ENCODE results near the gene RECQL. TPM values are rescaled to one million over a fixed set of nuclear protein-coding genes. Genes with fewer than 3 reads are reported as not detected.

The RECQL gene
- total RNA-seq, 1 experiment from 2014 or later: 40.3 TPM

DNA sequence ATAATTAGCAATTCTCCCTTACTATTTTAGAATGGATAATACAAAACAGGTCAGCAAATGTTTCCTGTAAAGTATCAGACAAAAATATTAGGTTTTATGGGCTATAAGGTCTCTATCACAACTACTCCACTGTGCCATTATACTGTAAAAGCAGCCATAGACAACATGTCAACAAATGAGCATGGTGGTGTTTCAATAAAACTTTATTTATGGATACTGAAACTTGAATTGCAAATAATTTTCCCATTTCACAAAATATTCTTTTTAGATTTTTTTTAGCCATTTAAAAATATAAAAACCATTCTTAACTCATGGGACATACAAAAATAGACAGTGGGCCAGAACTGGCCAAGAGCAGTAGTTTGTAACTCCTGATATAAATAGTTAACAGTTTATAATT is 15.4 kb downstream of the RECQL start (continued):
- TF ChIP-seq NR2C2 (CRISPR knock-in tag; IDR thresholded peaks at IDR 0.05): no peak
- no peak for TF ChIP-seq EMX1 (CRISPR knock-in tag; IDR thresholded peaks at IDR 0.05)

DNA sequence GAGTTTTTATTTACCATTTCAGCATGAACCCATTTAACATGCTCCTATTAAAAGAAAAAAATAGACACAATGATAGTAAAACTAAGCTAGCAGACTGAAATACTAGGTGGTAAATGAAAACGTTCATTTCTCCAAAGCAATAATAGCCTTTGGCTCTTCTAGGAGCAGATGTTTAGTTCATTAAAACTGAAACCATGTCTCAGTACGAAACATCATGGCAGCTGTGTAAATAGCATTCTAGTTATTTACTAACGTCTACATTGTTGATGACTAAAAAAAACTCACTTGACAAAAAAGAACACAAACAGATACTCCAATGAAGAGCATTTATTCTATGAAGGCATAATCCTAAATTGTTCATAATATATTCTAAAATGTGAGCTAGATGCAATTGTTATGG is 17.9 kb downstream of the RECQL start:
- no peak for DNase-seq (ENCODE audit: low spot score)
- ChIA-PET POLR2A (no interaction called here), CTCF (no interaction called here)
- no peak for ATAC-seq
- no peak for TF ChIP-seq JUN (CRISPR knock-in tag; IDR thresholded peaks at IDR 0.05)
- Mint-ChIP-seq H3K27me3 (ENCODE audit: low read depth) (no peaks in the 10 kb centered on the region), H3K36me3 (peaks cover 2% of the 10 kb centered on the region; the same call in 1 of the 2 replicates), H3K27ac (no peak overlapping the region), H3K4me3 (no peak overlapping the region), H3K9me3 (no peaks in the 10 kb centered on the region), H3K4me1 (no peaks in the 10 kb centered on the region)

DNA sequence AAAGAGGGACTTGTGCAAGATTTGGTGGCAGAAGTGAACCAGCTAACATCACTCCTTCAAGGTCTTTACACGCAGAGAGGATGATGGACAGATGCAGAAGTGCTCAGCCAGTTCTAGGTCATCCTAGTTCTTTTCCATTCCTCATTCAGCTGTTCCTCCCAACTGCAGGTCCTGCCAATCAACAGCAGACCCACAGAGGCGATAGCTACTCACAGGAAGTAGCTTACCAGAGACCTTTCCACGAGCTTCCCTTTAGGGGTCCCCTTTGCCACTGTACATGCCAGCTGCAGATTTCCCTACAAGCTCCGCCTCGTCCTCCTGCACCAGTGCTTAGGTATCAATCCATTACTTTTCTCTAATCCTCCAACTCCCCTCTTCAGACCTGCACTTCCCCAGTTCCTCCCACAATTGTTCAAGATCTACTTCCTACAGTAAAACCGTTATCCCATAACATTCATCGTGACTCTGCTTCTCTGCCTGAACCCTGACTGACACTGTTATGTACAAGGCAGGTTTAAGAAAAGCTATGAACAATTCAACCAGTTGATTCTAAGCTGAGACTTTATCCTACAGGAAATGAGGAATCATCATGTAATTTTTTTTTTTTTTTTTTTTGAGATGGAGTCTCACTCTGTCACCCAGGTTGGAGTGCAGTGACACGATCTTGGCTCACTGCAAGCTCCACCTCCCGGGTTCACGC is 22.5 kb downstream of the RECQL start:
- DNase-seq (ENCODE audit: low spot score) (no peak), ATAC-seq (no peak)
- no peak overlapping the region for H3K27ac Mint-ChIP-seq
- no peaks in the 10 kb centered on the region for H3K9me3 Mint-ChIP-seq
- ChIA-PET POLR2A (no interaction called here), CTCF (no interaction called here)
- H3K4me3 Mint-ChIP-seq: no peak overlapping the region
- no peaks in the 10 kb centered on the region for H3K4me1 Mint-ChIP-seq
- H3K36me3 Mint-ChIP-seq: peaks cover 15% of the 10 kb centered on the region; the same call in 1 of the 2 replicates
- H3K27me3 Mint-ChIP-seq (ENCODE audit: low read depth): no peaks in the 10 kb centered on the region
- TF ChIP-seq TP53 (CRISPR knock-in tag; IDR thresholded peaks at IDR 0.05) (no peak), ZNF671 (CRISPR knock-in tag; IDR thresholded peaks at IDR 0.05) (no peak), SMAD3 (CRISPR knock-in tag; IDR thresholded peaks at IDR 0.05; ENCODE audit: borderline replicate concordance) (no peak), NR2C2 (CRISPR knock-in tag; IDR thresholded peaks at IDR 0.05) (no peak), NR1H2 (CRISPR knock-in tag; IDR thresholded peaks at IDR 0.05) (no peak), RELA (CRISPR knock-in tag; IDR thresholded peaks at IDR 0.05; ENCODE audit: borderline replicate concordance) (no peak), SOX15 (CRISPR knock-in tag; IDR thresholded peaks at IDR 0.05) (no peak), MYBL2 (CRISPR knock-in tag; IDR thresholded peaks at IDR 0.05) (no peak), MXD4 (CRISPR knock-in tag; IDR thresholded peaks at IDR 0.05; ENCODE audit: borderline replicate concordance) (no peak)
- TF ChIP-seq, protein P1, sequence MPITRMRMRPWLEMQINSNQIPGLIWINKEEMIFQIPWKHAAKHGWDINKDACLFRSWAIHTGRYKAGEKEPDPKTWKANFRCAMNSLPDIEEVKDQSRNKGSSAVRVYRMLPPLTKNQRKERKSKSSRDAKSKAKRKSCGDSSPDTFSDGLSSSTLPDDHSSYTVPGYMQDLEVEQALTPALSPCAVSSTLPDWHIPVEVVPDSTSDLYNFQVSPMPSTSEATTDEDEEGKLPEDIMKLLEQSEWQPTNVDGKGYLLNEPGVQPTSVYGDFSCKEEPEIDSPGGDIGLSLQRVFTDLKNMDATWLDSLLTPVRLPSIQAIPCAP (CRISPR knock-in tag; IDR thresholded peaks at IDR 0.05): no peak
- TF ChIP-seq, protein P2, sequence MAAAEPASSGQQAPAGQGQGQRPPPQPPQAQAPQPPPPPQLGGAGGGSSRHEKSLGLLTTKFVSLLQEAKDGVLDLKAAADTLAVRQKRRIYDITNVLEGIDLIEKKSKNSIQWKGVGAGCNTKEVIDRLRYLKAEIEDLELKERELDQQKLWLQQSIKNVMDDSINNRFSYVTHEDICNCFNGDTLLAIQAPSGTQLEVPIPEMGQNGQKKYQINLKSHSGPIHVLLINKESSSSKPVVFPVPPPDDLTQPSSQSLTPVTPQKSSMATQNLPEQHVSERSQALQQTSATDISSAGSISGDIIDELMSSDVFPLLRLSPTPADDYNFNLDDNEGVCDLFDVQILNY (CRISPR knock-in tag; IDR thresholded peaks at IDR 0.05): no peak
- TF ChIP-seq, protein P3, sequence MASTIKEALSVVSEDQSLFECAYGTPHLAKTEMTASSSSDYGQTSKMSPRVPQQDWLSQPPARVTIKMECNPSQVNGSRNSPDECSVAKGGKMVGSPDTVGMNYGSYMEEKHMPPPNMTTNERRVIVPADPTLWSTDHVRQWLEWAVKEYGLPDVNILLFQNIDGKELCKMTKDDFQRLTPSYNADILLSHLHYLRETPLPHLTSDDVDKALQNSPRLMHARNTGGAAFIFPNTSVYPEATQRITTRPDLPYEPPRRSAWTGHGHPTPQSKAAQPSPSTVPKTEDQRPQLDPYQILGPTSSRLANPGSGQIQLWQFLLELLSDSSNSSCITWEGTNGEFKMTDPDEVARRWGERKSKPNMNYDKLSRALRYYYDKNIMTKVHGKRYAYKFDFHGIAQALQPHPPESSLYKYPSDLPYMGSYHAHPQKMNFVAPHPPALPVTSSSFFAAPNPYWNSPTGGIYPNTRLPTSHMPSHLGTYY (CRISPR knock-in tag; IDR thresholded peaks at IDR 0.05): no peak
- TF ChIP-seq, protein P4, sequence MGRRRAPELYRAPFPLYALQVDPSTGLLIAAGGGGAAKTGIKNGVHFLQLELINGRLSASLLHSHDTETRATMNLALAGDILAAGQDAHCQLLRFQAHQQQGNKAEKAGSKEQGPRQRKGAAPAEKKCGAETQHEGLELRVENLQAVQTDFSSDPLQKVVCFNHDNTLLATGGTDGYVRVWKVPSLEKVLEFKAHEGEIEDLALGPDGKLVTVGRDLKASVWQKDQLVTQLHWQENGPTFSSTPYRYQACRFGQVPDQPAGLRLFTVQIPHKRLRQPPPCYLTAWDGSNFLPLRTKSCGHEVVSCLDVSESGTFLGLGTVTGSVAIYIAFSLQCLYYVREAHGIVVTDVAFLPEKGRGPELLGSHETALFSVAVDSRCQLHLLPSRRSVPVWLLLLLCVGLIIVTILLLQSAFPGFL (CRISPR knock-in tag; IDR thresholded peaks at IDR 0.05; ENCODE audit: borderline replicate concordance): no peak

DNA sequence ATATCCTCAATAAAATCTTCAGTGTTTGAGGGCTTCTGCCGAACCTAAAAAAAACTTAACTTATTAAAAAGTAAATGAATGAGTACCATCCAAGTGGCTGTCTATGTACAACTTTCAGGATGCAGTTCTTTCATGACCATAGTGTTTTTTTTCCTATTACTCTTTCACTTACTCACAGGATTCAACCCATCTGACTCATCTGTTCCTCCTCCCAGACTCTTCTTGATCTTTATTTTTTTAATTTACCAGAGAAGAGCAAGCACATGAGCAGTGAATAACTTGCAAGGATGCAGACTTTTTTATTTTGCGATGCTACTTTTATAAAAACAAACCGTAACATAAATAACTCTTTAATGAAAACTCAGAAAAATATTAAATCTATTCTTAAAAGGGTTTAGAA is 24.5 kb downstream of the RECQL start:
- no peak for ATAC-seq
- no peak overlapping the region for H3K4me3 Mint-ChIP-seq
- H3K27ac Mint-ChIP-seq: no peak overlapping the region
- no peaks in the 10 kb centered on the region for H3K4me1 Mint-ChIP-seq
- no peaks in the 10 kb centered on the region for H3K27me3 Mint-ChIP-seq (ENCODE audit: low read depth)
- no peaks in the 10 kb centered on the region for H3K9me3 Mint-ChIP-seq
- ChIA-PET CTCF (no interaction called here), POLR2A (no interaction called here)
- peaks cover 20% of the 10 kb centered on the region for H3K36me3 Mint-ChIP-seq
- no peak for DNase-seq (ENCODE audit: low spot score)
- TF ChIP-seq, protein P4 (CRISPR knock-in tag; IDR thresholded peaks at IDR 0.05; ENCODE audit: borderline replicate concordance): no peak
- TF ChIP-seq, protein P5, sequence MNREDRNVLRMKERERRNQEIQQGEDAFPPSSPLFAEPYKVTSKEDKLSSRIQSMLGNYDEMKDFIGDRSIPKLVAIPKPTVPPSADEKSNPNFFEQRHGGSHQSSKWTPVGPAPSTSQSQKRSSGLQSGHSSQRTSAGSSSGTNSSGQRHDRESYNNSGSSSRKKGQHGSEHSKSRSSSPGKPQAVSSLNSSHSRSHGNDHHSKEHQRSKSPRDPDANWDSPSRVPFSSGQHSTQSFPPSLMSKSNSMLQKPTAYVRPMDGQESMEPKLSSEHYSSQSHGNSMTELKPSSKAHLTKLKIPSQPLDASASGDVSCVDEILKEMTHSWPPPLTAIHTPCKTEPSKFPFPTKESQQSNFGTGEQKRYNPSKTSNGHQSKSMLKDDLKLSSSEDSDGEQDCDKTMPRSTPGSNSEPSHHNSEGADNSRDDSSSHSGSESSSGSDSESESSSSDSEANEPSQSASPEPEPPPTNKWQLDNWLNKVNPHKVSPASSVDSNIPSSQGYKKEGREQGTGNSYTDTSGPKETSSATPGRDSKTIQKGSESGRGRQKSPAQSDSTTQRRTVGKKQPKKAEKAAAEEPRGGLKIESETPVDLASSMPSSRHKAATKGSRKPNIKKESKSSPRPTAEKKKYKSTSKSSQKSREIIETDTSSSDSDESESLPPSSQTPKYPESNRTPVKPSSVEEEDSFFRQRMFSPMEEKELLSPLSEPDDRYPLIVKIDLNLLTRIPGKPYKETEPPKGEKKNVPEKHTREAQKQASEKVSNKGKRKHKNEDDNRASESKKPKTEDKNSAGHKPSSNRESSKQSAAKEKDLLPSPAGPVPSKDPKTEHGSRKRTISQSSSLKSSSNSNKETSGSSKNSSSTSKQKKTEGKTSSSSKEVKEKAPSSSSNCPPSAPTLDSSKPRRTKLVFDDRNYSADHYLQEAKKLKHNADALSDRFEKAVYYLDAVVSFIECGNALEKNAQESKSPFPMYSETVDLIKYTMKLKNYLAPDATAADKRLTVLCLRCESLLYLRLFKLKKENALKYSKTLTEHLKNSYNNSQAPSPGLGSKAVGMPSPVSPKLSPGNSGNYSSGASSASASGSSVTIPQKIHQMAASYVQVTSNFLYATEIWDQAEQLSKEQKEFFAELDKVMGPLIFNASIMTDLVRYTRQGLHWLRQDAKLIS (CRISPR knock-in tag; IDR thresholded peaks at IDR 0.05; ENCODE audit: borderline replicate concordance): no peak
- no peak for TF ChIP-seq RELA (CRISPR knock-in tag; IDR thresholded peaks at IDR 0.05; ENCODE audit: borderline replicate concordance)
- TF ChIP-seq TEAD4 (CRISPR knock-in tag; IDR thresholded peaks at IDR 0.05): no peak
- TF ChIP-seq JUN (CRISPR knock-in tag; IDR thresholded peaks at IDR 0.05): no peak
- TF ChIP-seq ELF4 (CRISPR knock-in tag; IDR thresholded peaks at IDR 0.05; ENCODE audit: low read depth): no peak
- TF ChIP-seq, protein P6, sequence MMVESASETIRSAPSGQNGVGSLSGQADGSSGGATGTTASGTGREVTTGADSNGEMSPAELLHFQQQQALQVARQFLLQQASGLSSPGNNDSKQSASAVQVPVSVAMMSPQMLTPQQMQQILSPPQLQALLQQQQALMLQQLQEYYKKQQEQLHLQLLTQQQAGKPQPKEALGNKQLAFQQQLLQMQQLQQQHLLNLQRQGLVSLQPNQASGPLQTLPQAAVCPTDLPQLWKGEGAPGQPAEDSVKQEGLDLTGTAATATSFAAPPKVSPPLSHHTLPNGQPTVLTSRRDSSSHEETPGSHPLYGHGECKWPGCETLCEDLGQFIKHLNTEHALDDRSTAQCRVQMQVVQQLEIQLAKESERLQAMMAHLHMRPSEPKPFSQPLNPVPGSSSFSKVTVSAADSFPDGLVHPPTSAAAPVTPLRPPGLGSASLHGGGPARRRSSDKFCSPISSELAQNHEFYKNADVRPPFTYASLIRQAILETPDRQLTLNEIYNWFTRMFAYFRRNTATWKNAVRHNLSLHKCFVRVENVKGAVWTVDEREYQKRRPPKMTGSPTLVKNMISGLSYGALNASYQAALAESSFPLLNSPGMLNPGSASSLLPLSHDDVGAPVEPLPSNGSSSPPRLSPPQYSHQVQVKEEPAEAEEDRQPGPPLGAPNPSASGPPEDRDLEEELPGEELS (CRISPR knock-in tag; IDR thresholded peaks at IDR 0.05): no peak
- TF ChIP-seq MXD4 (CRISPR knock-in tag; IDR thresholded peaks at IDR 0.05; ENCODE audit: borderline replicate concordance): no peak
